GM19023 (cell line): ENCODE measurements around the gene CDK17.

Experiments used
- ATAC-seq: cut with Tn5 transposase; IDR thresholded peaks from one replicate; pipeline ENCODE4 v1.9.1; 2021; ENCODE audit warnings: mild to moderate bottlenecking, moderate library complexity; ENCODE audit not compliant: unreplicated experiment

CDK17 gene

DNA sequence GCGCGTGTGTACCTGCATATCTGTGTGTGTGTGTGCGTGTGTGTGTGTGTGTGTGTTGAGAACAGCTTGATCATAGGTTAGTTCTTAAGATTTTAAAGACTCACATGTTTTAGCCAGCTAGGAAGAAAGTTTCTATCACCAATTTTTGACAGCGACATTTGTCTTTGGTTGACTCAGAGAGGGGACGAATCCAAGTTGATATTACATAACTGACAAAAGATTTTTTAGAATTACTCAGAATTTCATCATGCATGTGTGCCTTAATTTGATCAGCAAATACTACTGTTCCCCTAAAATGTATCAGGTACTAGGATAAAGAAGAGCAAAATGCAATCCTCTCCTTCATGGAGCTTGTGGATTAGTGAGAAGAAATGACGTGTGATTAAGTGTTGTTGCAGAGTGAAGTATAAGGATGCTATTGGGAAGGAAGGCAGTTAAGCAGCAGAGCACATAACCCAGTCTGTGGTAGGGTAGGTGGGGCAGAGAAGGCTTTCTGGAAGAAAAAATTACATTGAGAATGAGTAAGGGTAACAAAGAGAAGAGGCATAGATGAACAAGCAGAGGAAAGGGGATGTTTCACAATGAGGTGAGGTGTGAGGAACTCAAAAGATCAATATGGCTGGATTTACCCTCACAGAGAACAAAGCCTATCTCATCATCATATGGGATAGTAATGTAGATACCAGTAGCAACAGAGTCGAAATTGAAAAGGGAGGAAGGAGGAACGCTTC is 128.6 kb downstream of the CDK17 start:
- ATAC-seq: no peak

DNA sequence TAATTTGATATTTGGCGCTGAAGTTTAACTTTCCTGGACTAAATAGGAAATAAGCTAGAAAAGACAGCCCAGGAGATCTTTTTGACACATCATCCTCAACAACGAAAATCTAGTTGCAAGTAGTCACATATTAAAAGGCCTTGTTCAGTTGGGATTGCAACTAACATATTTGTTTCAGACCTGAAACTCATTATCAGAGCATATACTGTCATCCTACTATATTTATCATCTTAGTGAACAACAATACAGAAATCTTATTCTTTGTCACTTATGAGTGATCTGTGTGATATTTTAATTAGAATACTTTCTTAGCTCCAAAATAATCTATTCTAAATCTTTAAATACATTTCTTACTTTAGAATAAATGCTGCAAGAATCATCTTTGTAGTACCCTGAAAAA is 134.0 kb downstream of the CDK17 start:
- ATAC-seq: no peak

DNA sequence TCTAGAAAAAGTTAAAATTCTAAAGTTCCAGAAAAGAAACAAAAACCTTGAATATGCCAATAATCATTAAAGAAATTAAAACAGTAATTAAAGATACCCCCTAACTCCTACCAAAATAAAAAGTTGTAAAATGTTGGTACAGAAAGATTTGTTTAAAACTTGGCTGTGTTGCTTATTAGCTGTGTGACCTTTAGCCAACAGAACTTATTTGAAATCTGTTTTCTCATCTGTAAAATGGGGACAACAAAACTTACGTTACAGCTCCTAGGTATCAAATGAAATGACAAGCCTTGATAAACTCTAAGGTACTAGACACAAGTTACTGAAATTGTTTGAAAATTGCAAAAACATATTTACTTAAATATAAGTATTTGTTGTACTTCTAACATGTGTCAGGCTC is 134.4 kb downstream of the CDK17 start:
- no peak for ATAC-seq

GRCh38 chr12:96265400-96265799 is 134.8 kb downstream of the CDK17 start:
- no peak for ATAC-seq

DNA sequence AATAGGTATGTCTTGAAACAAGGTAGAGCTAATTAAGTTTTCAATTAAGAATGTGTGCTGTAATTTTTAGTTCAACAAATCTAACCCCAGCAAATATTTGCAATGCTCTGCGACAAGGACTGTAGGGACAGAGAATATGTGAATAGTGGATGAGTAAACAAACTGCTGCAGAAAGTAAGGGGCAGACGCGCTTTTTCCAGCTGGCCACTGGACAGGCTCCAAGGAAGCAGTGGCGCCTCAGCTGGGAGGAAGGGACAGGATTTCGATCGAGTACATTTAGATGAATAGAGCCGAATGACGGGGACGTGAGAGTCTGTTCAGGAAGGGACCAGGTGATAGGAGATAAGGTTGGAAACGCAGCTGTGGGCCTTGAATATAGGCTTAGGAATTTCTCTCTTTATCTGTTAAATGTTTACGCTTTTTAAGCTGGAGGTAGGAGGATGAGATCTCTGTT is 136.8 kb downstream of the CDK17 start:
- ATAC-seq: no peak

GRCh38 chr12:96261557-96261956 is 138.7 kb downstream of the CDK17 start:
- no peak for ATAC-seq

GRCh38 chr12:96260644-96261043 is 139.6 kb downstream of the CDK17 start:
- no peak for ATAC-seq

DNA sequence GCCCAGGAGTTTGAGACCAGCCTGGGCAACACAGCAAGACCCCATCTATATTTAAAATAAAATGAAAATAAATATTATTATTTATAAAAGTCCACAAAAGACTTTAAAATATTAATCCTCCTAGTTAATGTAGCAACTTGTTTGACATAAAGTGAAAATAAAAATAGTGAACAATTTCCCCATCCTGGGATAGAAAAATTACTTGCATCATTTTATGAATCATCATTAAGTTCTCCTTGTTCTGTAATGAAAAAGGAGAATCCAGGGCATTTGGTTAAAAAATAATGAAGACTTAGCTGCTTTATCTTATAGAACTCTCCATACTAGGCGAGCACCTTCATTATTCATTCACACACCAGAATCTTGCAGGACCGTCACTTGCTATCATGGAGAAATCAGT is 140.0 kb downstream of the CDK17 start:
- no peak for ATAC-seq

GRCh38 chr12:96258104-96258961 is 141.9 kb downstream of the CDK17 start:
- no peak for ATAC-seq

GRCh38 chr12:96257550-96258103 is 142.6 kb downstream of the CDK17 start:
- ATAC-seq: no peak

- no peak for ATAC-seq
Observed at GRCh38 chr12:96256672-96257361, 143.4 kb downstream of the CDK17 start.

DNA sequence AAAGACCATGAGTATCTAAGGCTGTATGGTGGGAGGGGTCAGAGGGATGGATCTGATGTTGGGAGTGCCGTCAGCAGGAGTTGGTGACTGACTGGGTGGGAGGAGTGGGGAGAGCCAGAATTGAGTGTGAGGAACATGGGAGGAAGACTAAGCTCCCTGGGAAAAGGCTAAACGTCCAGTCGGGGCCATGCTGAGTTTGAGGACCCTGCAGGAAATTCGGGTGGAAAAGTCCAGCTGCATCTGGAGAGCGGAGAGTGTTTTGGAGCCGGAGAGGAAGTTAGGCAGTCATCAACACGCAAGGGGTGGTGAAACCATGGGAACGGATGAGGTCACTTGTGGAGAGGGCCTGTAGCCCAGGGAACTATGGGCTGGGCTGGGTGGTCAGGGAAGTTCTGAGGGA is 145.2 kb downstream of the CDK17 start:
- ATAC-seq: no peak

GRCh38 chr12:96250119-96250685 is 150.0 kb downstream of the CDK17 start:
- ATAC-seq: no peak

DNA sequence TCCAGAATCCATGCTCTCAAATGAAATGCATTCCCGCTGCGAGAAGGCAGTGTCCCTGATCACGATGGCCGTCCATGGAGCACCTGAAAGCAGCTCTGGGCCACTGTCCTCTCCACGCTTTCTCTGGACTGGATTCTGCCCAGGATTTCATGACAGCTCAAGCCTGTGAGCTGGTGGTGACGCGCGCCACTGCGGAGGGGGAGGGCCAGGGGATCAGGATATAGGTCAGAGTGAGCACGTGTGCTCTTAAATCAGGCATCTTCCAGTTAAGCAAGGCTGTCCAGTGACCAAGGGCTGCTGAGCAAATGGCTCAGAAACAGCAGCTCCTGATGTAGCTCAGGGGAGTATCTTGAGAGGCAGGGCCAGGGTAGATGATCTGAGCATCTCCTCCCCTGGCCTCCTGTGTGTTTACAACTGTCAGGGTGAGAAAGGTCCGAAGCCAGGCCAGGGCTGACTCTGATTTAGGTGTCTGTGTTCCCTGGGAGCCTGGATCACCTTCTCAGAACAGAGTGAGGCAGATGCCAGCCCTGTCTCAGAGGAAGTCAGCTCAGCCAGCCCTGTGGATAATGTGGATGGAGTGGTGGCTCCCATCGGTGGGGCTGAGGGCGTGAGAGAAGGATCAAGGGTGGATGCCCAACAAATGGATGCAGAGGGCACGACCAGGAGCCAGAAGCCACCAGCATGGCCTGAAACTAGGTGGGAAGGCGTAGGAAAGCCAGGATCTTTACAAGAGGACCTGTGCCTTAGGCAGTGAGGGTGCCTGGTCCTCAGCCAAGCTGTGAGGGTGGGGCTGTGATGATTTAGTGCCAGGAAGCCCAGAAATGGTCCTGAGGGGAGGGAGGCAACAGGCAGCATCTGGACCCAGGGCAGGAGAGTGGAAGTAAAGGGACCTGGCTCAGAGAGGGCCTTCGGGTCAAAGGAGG is 150.8 kb downstream of the CDK17 start:
- ATAC-seq: no peak

GRCh38 chr12:96248136-96248931 is 151.9 kb downstream of the CDK17 start:
- ATAC-seq: no peak

DNA sequence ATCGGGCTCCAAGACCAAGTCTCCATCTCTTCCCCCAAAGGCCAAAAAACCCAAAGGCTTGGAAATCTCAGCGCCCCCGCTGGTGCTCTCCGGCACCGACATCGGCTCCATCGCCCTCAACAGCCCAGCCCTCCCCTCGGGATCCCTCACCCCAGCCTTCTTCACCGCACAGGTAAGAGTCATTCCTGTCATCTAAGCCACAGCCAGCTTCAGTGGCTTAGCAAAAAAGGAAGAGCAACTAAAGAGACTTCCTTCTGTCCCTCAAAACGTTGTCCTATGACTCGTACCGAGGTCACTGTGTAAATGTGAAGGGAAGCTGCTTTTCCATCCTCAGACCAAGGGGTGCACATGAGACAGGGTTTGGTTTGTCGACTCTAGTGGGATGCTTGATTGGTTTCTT is 152.7 kb downstream of the CDK17 start:
- ATAC-seq: no peak

GRCh38 chr12:96246926-96247505 is 153.2 kb downstream of the CDK17 start:
- ATAC-seq: no peak

GRCh38 chr12:96244826-96245225 is 155.4 kb downstream of the CDK17 start:
- no peak for ATAC-seq

DNA sequence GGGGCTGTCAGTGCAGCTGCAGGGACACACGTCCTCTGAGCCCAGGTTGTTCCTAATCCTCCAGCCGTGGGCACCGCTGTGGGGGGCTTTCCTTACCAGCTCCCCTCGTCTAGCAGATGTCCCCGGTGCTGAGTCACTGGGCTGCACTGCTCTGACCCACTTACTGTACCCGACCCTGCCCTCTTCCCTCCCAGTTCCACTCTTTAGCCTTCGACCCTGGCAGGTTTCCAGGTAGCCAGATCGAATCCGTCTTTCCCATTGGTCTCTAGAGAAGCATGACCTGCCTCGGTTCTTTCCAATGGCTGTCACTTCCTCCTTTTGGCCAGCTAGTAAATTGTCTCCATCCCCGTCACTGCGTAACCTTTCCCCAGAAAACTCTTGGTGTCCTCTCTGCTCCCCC is 157.6 kb downstream of the CDK17 start:
- no peak for ATAC-seq
